GM12878 (cell line): ENCODE results near the gene UBE2QL1.

ENCODE experiments used
- BHLHE40 ChIP-seq, 2 experiments: fragments of 450-650 bp in 1 of 2; IDR thresholded peaks; 2 replicates each; pipeline ENCODE4 v1.6.1; 2011 to 2017; ENCODE audit warnings: low read depth in 2 of 2, borderline replicate concordance in 1 of 2, improper control_type of control experiment in 1 of 2, low read length in 1 of 2, mild to moderate bottlenecking in 1 of 2
- JUND ChIP-seq: IDR thresholded peaks from 2 replicates; pipeline ENCODE4 v1.6.1; 2012; ENCODE audit warnings: low read depth, mild to moderate bottlenecking, low read length, improper control_type of control experiment, moderate library complexity
- MEF2B ChIP-seq: fragments of 450-650 bp; IDR thresholded peaks from 2 replicates; pipeline ENCODE4 v1.6.1; 2018; ENCODE audit warnings: mild to moderate bottlenecking, moderate library complexity; ENCODE audit not compliant: partially characterized antibody, poor library complexity, severe bottlenecking
- TF ChIP-seq, protein P1 (sequence below), 3 experiments: IDR thresholded peaks in 2 of 3; conservative IDR thresholded peaks in 1 of 3; 2 replicates each; pipeline ENCODE4 v1.5.1; 2011; ENCODE audit warnings: low read depth in 3 of 3, low read length in 3 of 3, mild to moderate bottlenecking in 3 of 3, control low read depth in 2 of 3, moderate library complexity in 2 of 3, inconsistent platforms in 1 of 3, mixed read lengths in 1 of 3; ENCODE audit not compliant: control insufficient read depth in 2 of 3, insufficient read depth in 1 of 3; ENCODE audit errors: extremely low read depth in 1 of 3
- TF ChIP-seq, protein P2 (sequence below): fragments of 450-650 bp; IDR thresholded peaks from 2 replicates; pipeline ENCODE4 v1.6.1; 2017; ENCODE audit warnings: antibody characterized with exemption, mild to moderate bottlenecking, moderate library complexity

DNA sequence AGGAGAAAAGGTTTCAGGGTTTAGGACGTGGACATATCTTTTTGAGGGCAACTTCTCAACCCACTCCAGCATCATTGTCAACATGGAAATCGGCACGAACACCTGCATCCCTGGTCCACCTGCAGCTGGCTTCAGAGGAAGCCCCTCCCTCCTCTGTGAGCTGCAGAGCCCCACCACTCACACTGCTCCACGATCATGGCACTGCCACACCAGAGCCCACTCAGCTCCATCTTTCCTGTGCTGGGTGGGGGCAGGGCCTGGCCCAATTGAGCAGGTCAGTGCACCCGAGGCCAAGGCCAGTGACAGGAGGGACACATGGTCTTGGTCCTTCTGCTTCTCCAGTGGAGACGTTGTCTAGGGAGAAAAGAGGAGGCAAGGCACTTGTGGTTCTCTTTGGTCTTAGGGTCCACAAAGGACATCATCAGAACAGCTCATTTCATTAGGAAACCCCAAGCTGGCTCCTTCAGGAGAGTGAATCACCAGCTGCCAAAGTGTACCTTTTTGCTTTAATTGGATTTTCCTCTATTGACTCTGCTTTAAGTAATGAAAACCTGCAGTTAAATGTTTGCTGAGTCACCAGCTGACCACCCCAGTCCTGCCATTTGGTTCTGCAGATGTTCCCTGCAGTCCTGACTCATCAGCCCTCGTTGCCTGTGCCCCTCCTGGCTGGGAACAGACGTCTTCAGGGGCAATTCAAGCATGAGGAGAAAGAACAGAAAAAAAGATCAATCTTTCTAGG, 56.2 kb downstream of the UBE2QL1 start:
- no peak for TF ChIP-seq MEF2B
- no peak for TF ChIP-seq JUND
- TF ChIP-seq, protein P1, sequence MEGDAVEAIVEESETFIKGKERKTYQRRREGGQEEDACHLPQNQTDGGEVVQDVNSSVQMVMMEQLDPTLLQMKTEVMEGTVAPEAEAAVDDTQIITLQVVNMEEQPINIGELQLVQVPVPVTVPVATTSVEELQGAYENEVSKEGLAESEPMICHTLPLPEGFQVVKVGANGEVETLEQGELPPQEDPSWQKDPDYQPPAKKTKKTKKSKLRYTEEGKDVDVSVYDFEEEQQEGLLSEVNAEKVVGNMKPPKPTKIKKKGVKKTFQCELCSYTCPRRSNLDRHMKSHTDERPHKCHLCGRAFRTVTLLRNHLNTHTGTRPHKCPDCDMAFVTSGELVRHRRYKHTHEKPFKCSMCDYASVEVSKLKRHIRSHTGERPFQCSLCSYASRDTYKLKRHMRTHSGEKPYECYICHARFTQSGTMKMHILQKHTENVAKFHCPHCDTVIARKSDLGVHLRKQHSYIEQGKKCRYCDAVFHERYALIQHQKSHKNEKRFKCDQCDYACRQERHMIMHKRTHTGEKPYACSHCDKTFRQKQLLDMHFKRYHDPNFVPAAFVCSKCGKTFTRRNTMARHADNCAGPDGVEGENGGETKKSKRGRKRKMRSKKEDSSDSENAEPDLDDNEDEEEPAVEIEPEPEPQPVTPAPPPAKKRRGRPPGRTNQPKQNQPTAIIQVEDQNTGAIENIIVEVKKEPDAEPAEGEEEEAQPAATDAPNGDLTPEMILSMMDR (IDR thresholded peaks at IDR 0.05 in 2 of 3, conservative IDR thresholded peaks at IDR 0.05 in 1 of 3; ENCODE audit: control insufficient read depth in 2 of 3, extremely low read depth in 1 of 3, insufficient read depth in 1 of 3, low read depth in 3 of 3, low read length in 3 of 3), result no peak
- no peak for TF ChIP-seq BHLHE40 (IDR thresholded peaks at IDR 0.05; ENCODE audit: borderline replicate concordance in 1 of 2, low read depth in 2 of 2, low read length in 1 of 2)
- TF ChIP-seq, protein P2, sequence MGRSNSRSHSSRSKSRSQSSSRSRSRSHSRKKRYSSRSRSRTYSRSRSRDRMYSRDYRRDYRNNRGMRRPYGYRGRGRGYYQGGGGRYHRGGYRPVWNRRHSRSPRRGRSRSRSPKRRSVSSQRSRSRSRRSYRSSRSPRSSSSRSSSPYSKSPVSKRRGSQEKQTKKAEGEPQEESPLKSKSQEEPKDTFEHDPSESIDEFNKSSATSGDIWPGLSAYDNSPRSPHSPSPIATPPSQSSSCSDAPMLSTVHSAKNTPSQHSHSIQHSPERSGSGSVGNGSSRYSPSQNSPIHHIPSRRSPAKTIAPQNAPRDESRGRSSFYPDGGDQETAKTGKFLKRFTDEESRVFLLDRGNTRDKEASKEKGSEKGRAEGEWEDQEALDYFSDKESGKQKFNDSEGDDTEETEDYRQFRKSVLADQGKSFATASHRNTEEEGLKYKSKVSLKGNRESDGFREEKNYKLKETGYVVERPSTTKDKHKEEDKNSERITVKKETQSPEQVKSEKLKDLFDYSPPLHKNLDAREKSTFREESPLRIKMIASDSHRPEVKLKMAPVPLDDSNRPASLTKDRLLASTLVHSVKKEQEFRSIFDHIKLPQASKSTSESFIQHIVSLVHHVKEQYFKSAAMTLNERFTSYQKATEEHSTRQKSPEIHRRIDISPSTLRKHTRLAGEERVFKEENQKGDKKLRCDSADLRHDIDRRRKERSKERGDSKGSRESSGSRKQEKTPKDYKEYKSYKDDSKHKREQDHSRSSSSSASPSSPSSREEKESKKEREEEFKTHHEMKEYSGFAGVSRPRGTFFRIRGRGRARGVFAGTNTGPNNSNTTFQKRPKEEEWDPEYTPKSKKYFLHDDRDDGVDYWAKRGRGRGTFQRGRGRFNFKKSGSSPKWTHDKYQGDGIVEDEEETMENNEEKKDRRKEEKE, result no peak
